Neuronal stem cell (in vitro differentiated cells): ENCODE measurements around the gene ZNF593.

Experiments used
- DNase-seq: peaks from one replicate; pipeline ENCODE4 v3.0.0-alpha.2; 2013; ENCODE audit warnings: low spot score
- H2AFZ ChIP-seq: one replicate; pipeline ENCODE4 v1.6.1; 2013; ENCODE audit warnings: mild to moderate bottlenecking, low read length, inconsistent platforms
- H2AK5ac ChIP-seq: 2 replicates; pipeline ENCODE4 v1.6.1; 2013; ENCODE audit warnings: low read depth, mild to moderate bottlenecking, inconsistent platforms, low read length, moderate library complexity, mixed read lengths
- H2BK120ac ChIP-seq: 2 replicates; pipeline ENCODE4 v1.6.1; 2013; ENCODE audit warnings: low read depth, mild to moderate bottlenecking, inconsistent platforms, low read length, moderate library complexity, mixed read lengths
- H2BK12ac ChIP-seq: one replicate; pipeline ENCODE4 v1.6.1; 2013; ENCODE audit warnings: low read length, inconsistent platforms
- H2BK15ac ChIP-seq: 2 replicates; pipeline ENCODE4 v1.6.1; 2013; ENCODE audit warnings: mild to moderate bottlenecking, low read length, inconsistent platforms, mixed read lengths
- H2BK5ac ChIP-seq: one replicate; pipeline ENCODE4 v1.6.1; 2013; ENCODE audit warnings: inconsistent platforms, mild to moderate bottlenecking, low read length, moderate library complexity
- H3K14ac ChIP-seq: one replicate; pipeline ENCODE4 v1.6.1; 2013; ENCODE audit warnings: low read length, inconsistent platforms
- H3K18ac ChIP-seq: 2 replicates; pipeline ENCODE4 v1.6.1; 2013; ENCODE audit warnings: low read length, inconsistent platforms
- H3K23ac ChIP-seq: 2 replicates; pipeline ENCODE4 v1.6.1; 2013; ENCODE audit warnings: low read depth, mild to moderate bottlenecking, mixed read lengths, low read length, inconsistent platforms; ENCODE audit not compliant: poor library complexity
- H3K27ac ChIP-seq: replicated peaks from 3 replicates; pipeline ENCODE4 v1.5.1; 2013; ENCODE audit warnings: low read length, inconsistent platforms
- H3K27me3 ChIP-seq, 3 experiments: 2 replicates each; pipeline ENCODE4 v1.6.1; 2013; ENCODE audit warnings: low read length in 3 of 3, mild to moderate bottlenecking in 2 of 3, inconsistent platforms in 1 of 3, low read depth in 1 of 3, mixed read lengths in 1 of 3, moderate library complexity in 1 of 3; ENCODE audit not compliant: control insufficient read depth in 3 of 3, insufficient read depth in 3 of 3
- H3K36me3 ChIP-seq, 2 donors: replicated peaks in 1 of 2; 2 replicates each; pipeline ENCODE4 v1.6.1; 2013; ENCODE audit warnings: low read length in 2 of 2; ENCODE audit not compliant: control insufficient read depth in 2 of 2, insufficient read depth in 2 of 2
- H3K4ac ChIP-seq: 2 replicates; pipeline ENCODE4 v1.6.1; 2013; ENCODE audit warnings: inconsistent platforms, mild to moderate bottlenecking, low read length, moderate library complexity
- H3K4me1 ChIP-seq, 2 donors: 1 replicate in 1 of 2; 2 replicates in 1 of 2; pipeline ENCODE4 v1.6.1; 2013; ENCODE audit warnings: low read length in 2 of 2, low read depth in 1 of 2; ENCODE audit not compliant: control insufficient read depth in 2 of 2, insufficient read depth in 1 of 2
- H3K4me2 ChIP-seq: one replicate; pipeline ENCODE4 v1.6.1; 2013; ENCODE audit warnings: mild to moderate bottlenecking, low read length, inconsistent platforms; ENCODE audit not compliant: insufficient read depth, poor library complexity, severe bottlenecking
- H3K4me3 ChIP-seq, 2 donors: 2 replicates each; pipeline ENCODE4 v1.5.1; 2013; ENCODE audit warnings: low read length in 2 of 2, mild to moderate bottlenecking in 2 of 2, inconsistent platforms in 1 of 2, moderate library complexity in 1 of 2
- H3K79me1 ChIP-seq: one replicate; pipeline ENCODE4 v1.6.1; 2013; ENCODE audit warnings: low read depth, mild to moderate bottlenecking, inconsistent platforms, low read length, moderate library complexity
- H3K9ac ChIP-seq: one replicate; pipeline ENCODE4 v1.6.1; 2013; ENCODE audit warnings: mild to moderate bottlenecking, low read depth, low read length, inconsistent platforms; ENCODE audit not compliant: poor library complexity
- H3K9me3 ChIP-seq, 2 donors: replicated peaks in 1 of 2; 2 replicates each; pipeline versions ENCODE3 to v1.6.1; 2013; ENCODE audit warnings: low read length in 2 of 2, mild to moderate bottlenecking in 2 of 2, inconsistent platforms in 1 of 2, low read depth in 1 of 2, mixed read lengths in 1 of 2, moderate library complexity in 1 of 2; ENCODE audit not compliant: control insufficient read depth in 2 of 2, insufficient read depth in 1 of 2
- H4K8ac ChIP-seq: one replicate; pipeline ENCODE4 v1.6.1; 2013; ENCODE audit warnings: low read depth, mild to moderate bottlenecking, inconsistent platforms, low read length, moderate library complexity
- H4K91ac ChIP-seq: one replicate; pipeline ENCODE4 v1.6.1; 2013; ENCODE audit warnings: low read length, low read depth, mild to moderate bottlenecking, inconsistent platforms; ENCODE audit not compliant: poor library complexity
- WGBS, 2 donors: extraction: QIAGEN DNeasy Blood & Tissue Kit; methylation state at CpG; one replicate each; pipeline ENCODE4 v1.1.7; 2013; ENCODE audit warnings: missing lambda C conversion rate in 2 of 2, mixed read lengths in 1 of 2; ENCODE audit not compliant: insufficient read length in 2 of 2, insufficient replicate concordance in 1 of 2; ENCODE audit errors: extremely low coverage in 2 of 2; 5-methylcytosine and 5-hydroxymethylcytosine counted together

ZNF593 gene

DNA sequence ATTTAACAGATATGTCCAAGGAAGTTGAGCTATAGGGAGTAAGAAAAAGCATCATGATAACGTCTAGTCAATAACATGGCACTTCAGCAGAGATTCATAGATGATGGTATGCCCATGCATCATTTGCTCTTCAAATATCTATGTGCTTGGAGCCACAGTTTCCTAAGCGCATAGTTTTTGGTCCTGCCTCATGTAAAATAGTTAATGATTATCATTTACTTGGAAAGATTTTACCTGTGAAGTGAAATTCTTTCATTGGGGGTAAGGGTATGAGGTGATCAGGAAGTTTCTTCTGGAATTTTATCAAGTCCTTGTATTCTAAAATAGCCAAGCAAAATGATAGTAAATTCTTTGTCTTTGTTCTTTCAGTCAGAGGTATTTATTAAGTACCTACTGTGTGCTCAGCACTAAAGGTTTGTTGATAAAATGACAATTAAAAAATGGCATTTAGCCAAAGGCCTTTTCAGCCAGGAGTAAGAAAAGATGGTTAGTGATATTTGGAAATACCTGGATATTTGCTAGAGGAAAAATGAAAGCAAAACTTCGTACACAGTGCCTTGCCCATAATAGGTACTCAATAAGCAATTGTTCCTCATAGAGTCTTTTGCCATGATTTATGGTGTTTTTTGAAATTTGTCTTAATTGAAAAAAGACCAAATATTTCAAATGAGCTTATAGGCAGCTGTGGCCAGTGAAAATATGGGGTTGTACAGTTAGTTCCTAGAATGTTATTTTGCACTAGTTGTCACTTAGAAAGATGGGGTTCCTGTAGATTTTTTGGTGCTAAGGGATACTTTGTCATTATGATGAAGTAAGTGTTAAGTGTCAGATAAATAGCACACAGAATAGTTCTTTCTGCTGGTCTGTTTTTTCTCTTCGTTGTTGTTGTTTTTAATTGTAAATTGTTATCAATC, 45.0 kb upstream of the ZNF593 start:
- Histone ChIP-seq H2BK12ac (no peak overlapping the region), H3K4me3 (no peak overlapping the region), H4K91ac (no peak overlapping the region), H2AK5ac (no peak overlapping the region), H3K14ac (no peak overlapping the region), H3K9me3 (no peaks in the 10 kb centered on the region), H3K79me1 (no peaks in the 10 kb centered on the region), H3K36me3 (peaks cover 4 to 42% of the 10 kb centered on the region in 2 donors), H2BK120ac (no peak overlapping the region), H3K4me1 (no peaks in the 10 kb centered on the region), H3K4ac (no peak overlapping the region), H3K23ac (no peak overlapping the region), H3K9ac (no peak overlapping the region), H2AFZ (no peak overlapping the region), H2BK5ac (no peak overlapping the region), H2BK15ac (no peak overlapping the region), H3K27ac (no peak overlapping the region), H4K8ac (no peak overlapping the region), H3K18ac (no peak overlapping the region), H3K4me2 (no peak overlapping the region), H3K27me3 (no peaks in the 10 kb centered on the region)
- WGBS, 2 donors: no CpG with 5 or more reads among the region's 4 CpGs
- no peak for DNase-seq

DNA sequence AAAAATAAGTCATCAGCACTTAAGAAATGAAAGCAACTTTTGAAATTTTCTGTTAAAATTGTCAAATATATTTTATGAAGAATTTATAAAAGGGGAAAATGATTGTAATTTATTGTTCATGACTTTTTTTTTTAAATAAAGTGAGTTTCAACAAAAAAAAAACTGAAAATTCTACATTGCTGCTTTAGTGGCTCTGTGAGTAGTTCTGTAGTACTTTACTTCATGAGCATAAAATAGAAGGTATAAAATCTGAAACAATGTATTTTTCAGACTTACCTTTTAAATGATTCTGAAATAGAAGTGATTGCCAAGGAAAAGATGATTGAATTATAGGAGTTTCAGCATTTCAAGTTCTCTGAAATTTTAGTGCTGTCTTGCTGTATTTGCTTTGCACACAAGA, 44.3 kb upstream of the ZNF593 start:
- H3K9ac ChIP-seq: no peak overlapping the region
- no peak overlapping the region for H2BK5ac ChIP-seq
- H3K4me2 ChIP-seq: no peak overlapping the region
- no peaks in the 10 kb centered on the region for H3K9me3 ChIP-seq
- H3K14ac ChIP-seq: no peak overlapping the region
- no peak overlapping the region for H4K8ac ChIP-seq
- no peak overlapping the region for H2BK120ac ChIP-seq
- H3K4ac ChIP-seq: no peak overlapping the region
- peaks cover 4 to 35% of the 10 kb centered on the region in 2 donors for H3K36me3 ChIP-seq
- no peak overlapping the region for H3K4me3 ChIP-seq
- no peak overlapping the region for H2BK15ac ChIP-seq
- no peak overlapping the region for H2BK12ac ChIP-seq
- no peak overlapping the region for H2AFZ ChIP-seq
- H3K4me1 ChIP-seq: no peaks in the 10 kb centered on the region
- H3K79me1 ChIP-seq: no peaks in the 10 kb centered on the region
- no peak overlapping the region for H4K91ac ChIP-seq
- no peak overlapping the region for H3K23ac ChIP-seq
- no peaks in the 10 kb centered on the region for H3K27me3 ChIP-seq
- H3K18ac ChIP-seq: no peak overlapping the region
- DNase-seq: no peak
- no peak overlapping the region for H3K27ac ChIP-seq
- no peak overlapping the region for H2AK5ac ChIP-seq

DNA sequence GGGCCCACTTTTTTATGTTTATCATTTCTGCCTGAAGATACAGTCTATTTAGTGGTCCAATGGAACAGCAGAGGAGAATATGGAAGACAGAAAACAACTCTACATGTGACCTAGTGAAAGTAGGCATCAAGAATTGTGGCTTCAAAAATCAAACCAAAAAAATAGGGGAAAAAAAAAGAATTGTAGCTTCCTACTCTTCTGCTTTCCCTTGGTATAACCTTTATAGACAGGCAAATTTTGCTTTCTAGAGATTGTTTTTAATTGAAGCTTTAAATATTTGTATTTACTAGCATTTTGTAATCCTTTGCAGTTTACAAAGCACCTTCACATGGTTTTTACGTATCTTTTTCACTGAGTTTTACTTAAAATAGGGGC, 43.8 kb upstream of the ZNF593 start:
- Histone ChIP-seq H2AFZ (no peak overlapping the region), H3K18ac (no peak overlapping the region), H3K4me3 (no peak overlapping the region), H4K8ac (no peak overlapping the region), H2BK120ac (no peak overlapping the region), H3K4me2 (no peak overlapping the region), H4K91ac (no peak overlapping the region), H3K4ac (no peak overlapping the region), H3K9me3 (no peaks in the 10 kb centered on the region), H3K9ac (no peak overlapping the region), H3K4me1 (no peaks in the 10 kb centered on the region), H3K23ac (no peak overlapping the region), H2BK15ac (no peak overlapping the region), H3K27me3 (no peaks in the 10 kb centered on the region), H3K14ac (no peak overlapping the region), H2AK5ac (no peak overlapping the region), H3K36me3 (peaks cover 4 to 33% of the 10 kb centered on the region in 2 donors), H2BK12ac (no peak overlapping the region), H2BK5ac (no peak overlapping the region), H3K79me1 (no peaks in the 10 kb centered on the region), H3K27ac (no peak overlapping the region)
- WGBS, 2 donors: no CpG with 5 or more reads among the region's 1 CpG
- no peak for DNase-seq

DNA sequence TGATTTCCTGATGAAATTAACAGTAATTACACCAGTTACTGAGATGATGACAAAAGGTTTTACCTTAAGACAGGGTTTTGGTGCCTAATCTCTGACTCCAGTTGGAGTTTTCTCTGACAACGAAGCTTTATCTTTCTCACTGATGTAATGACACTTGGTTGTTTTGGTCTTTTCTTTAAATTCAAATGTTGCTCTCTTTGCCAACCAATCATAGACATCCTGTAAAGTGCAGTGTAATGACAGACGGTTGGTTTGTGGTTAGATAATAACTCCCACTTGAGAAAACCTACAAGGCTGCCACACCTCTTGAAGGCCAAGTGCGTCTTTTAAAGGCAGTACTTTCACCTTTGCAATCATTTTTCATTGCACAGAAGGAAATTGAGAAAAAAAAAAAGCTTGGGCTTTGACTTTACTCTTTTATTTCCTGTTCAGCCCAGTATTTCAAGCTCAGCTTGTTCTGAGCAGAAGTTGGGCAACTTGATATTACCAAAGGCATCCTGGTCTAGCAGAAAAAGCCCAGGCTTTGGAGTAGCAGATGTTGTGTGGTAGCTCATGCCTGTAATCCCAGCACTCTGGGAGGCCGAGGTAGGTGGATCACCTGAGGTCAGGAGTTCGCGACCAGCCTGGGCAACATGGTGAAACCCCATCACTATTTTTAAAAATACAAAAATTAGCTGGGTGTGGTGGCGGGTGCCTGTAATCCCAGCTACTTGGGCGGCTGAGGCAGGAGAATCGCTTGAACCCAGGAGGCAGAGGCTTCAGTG, 43.2 kb upstream of the ZNF593 start:
- H3K14ac ChIP-seq: no peak overlapping the region
- H3K27ac ChIP-seq: no peak overlapping the region
- H3K4me1 ChIP-seq: no peaks in the 10 kb centered on the region
- H3K79me1 ChIP-seq: no peaks in the 10 kb centered on the region
- no peak overlapping the region for H2AFZ ChIP-seq
- H3K9me3 ChIP-seq: no peaks in the 10 kb centered on the region
- no peak overlapping the region for H2BK12ac ChIP-seq
- no peak overlapping the region for H3K4me2 ChIP-seq
- H3K4ac ChIP-seq: no peak overlapping the region
- H3K4me3 ChIP-seq: no peak overlapping the region
- no peak overlapping the region for H2BK5ac ChIP-seq
- no peak overlapping the region for H2AK5ac ChIP-seq
- H3K27me3 ChIP-seq: no peaks in the 10 kb centered on the region
- H3K9ac ChIP-seq: no peak overlapping the region
- H4K91ac ChIP-seq: no peak overlapping the region
- H3K18ac ChIP-seq: no peak overlapping the region
- no peak overlapping the region for H4K8ac ChIP-seq
- no peak overlapping the region for H3K23ac ChIP-seq
- no peak overlapping the region for H2BK15ac ChIP-seq
- H2BK120ac ChIP-seq: no peak overlapping the region
- peaks cover 2 to 29% of the 10 kb centered on the region in 2 donors for H3K36me3 ChIP-seq
- WGBS, 2 donors: no CpG with 5 or more reads among the region's 9 CpGs
- DNase-seq: no peak
